ENCODE data around the gene BSND.
A peak's percentile ranks its signal among the peaks of the same experiment; 100 is the strongest.

Gene BSND

DNA sequence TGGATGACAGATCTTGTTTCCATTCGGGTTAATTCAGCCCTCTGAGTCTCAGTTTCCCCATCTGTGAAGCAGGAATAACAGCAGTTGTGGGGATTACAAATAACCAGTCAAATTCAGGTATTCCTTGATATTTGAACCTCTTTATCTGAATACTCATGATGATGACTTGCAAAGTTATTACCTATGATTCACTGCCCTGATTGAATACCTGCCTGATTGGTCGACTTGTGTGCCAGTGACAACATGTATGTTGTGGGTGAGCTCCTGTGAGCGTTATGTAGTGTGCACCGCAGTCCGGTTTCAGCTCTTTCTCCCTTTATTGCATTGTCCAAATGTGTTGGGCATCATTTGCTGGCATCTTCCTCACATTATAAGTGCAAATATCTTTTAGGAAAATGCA is 27.8 kb upstream of the BSND start:
- no peak overlapping the region for H3K9ac ChIP-seq (ENCODE audit: low read length)
- H3K79me2 ChIP-seq (ENCODE audit: low read length), result no peaks in the 10 kb centered on the region
- no peaks in the 10 kb centered on the region for H3K36me3 ChIP-seq (replicated peaks; ENCODE audit: low read depth, low read length)
- peak overlapping the region; percentile 59 for H3K4me2 ChIP-seq (ENCODE audit: low read length)
- no peaks in the 10 kb centered on the region for H3K9me3 ChIP-seq (ENCODE audit: insufficient read depth, low read length)
- TF ChIP-seq, protein P1, sequence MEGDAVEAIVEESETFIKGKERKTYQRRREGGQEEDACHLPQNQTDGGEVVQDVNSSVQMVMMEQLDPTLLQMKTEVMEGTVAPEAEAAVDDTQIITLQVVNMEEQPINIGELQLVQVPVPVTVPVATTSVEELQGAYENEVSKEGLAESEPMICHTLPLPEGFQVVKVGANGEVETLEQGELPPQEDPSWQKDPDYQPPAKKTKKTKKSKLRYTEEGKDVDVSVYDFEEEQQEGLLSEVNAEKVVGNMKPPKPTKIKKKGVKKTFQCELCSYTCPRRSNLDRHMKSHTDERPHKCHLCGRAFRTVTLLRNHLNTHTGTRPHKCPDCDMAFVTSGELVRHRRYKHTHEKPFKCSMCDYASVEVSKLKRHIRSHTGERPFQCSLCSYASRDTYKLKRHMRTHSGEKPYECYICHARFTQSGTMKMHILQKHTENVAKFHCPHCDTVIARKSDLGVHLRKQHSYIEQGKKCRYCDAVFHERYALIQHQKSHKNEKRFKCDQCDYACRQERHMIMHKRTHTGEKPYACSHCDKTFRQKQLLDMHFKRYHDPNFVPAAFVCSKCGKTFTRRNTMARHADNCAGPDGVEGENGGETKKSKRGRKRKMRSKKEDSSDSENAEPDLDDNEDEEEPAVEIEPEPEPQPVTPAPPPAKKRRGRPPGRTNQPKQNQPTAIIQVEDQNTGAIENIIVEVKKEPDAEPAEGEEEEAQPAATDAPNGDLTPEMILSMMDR (IDR thresholded peaks at IDR 0.05; ENCODE audit: low read depth, low read length), result no peak
- no peak for TF ChIP-seq EZH2phosphoT487 (IDR thresholded peaks at IDR 0.05; ENCODE audit: low read depth)
- H3K4me1 ChIP-seq (ENCODE audit: low read length), result peaks cover 34% of the 10 kb centered on the region
- no peak overlapping the region for H2AFZ ChIP-seq (ENCODE audit: low read depth, low read length)
- H3K4me3 ChIP-seq (ENCODE audit: low read length), result peak overlapping the region; percentile 41
- no peaks in the 10 kb centered on the region for H4K20me1 ChIP-seq (ENCODE audit: insufficient read depth, low read length)
- H3K27ac ChIP-seq (ENCODE audit: low read length), result peak overlapping the region; percentile 49
- H3K27me3 ChIP-seq (ENCODE audit: low read depth, low read length), result peaks cover 28% of the 10 kb centered on the region

DNA sequence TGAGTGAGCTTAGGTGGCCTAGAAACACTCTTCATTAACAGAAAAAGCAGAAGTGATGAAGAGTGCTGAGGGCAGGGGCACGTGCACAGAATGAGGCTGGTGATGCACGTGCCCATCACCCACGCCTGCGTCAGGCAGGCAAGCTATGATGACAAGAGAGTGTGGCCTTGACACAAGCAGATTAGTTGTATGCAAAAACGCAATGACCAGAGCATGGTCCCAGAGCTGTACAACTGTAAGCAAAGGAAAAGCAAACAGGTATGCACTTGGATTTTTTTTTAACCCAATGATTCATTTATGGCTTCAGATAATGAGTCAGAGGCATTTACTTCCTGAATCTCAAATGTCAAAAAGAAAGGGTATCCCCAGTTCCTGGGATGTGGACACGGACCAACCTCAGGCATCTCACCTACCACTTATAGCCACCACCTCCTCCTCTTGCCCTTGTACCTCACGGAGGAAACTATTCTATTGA is 27.4 kb upstream of the BSND start:
- Histone ChIP-seq H3K4me2 (ENCODE audit: low read length) (peak overlapping the region; percentile 59), H3K9ac (ENCODE audit: low read length) (no peak overlapping the region), H3K27ac (ENCODE audit: low read length) (peak overlapping the region; percentile 49), H2AFZ (ENCODE audit: low read depth, low read length) (no peak overlapping the region), H3K9me3 (ENCODE audit: insufficient read depth, low read length) (no peaks in the 10 kb centered on the region), H3K4me3 (ENCODE audit: low read length) (peak overlapping the region; percentile 41), H3K36me3 (replicated peaks; ENCODE audit: low read depth, low read length) (no peaks in the 10 kb centered on the region), H3K27me3 (ENCODE audit: low read depth, low read length) (peaks cover 28% of the 10 kb centered on the region), H3K4me1 (ENCODE audit: low read length) (peaks cover 30% of the 10 kb centered on the region), H4K20me1 (ENCODE audit: insufficient read depth, low read length) (no peaks in the 10 kb centered on the region), H3K79me2 (ENCODE audit: low read length) (no peaks in the 10 kb centered on the region)
- no peak for TF ChIP-seq EZH2phosphoT487 (IDR thresholded peaks at IDR 0.05; ENCODE audit: low read depth)
- TF ChIP-seq, protein P1 (IDR thresholded peaks at IDR 0.05; ENCODE audit: low read depth, low read length), result no peak

DNA sequence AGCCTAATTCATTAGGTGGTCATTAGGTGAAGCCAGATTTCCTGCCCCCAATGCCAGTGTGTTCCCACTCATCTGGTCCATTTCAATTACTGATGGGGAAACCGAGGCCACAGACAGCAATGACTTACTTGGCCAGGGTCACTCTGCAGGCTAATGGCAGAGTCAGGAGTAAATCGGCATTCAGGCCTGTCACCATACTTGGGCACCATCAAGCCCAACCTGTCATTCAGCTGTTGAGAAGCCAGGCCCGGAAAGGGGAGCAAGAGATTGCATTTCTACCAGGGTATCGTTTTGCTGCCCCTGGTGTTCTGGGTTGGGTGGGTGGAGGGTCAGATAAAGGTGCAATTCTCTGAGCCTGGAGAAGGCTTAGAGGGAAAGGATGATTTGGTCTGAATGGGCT is 26.3 kb upstream of the BSND start:
- H3K27ac ChIP-seq (ENCODE audit: low read length), result no peak overlapping the region
- peaks cover 26% of the 10 kb centered on the region for H3K4me1 ChIP-seq (ENCODE audit: low read length)
- no peaks in the 10 kb centered on the region for H3K79me2 ChIP-seq (ENCODE audit: low read length)
- H3K36me3 ChIP-seq (replicated peaks; ENCODE audit: low read depth, low read length), result no peaks in the 10 kb centered on the region
- no peak overlapping the region for H2AFZ ChIP-seq (ENCODE audit: low read depth, low read length)
- peaks cover 28% of the 10 kb centered on the region for H3K27me3 ChIP-seq (ENCODE audit: low read depth, low read length)
- TF ChIP-seq, protein P1 (IDR thresholded peaks at IDR 0.05; ENCODE audit: low read depth, low read length), result no peak
- no peak for TF ChIP-seq EZH2phosphoT487 (IDR thresholded peaks at IDR 0.05; ENCODE audit: low read depth)
- no peaks in the 10 kb centered on the region for H4K20me1 ChIP-seq (ENCODE audit: insufficient read depth, low read length)
- no peak overlapping the region for H3K9ac ChIP-seq (ENCODE audit: low read length)
- H3K4me2 ChIP-seq (ENCODE audit: low read length), result peak overlapping the region; percentile 64
- 0 out of 2 replicates have a peak overlapping the region, but pooled peaks have one; percentile 59 for H3K4me3 ChIP-seq (ENCODE audit: low read length)
- no peaks in the 10 kb centered on the region for H3K9me3 ChIP-seq (ENCODE audit: insufficient read depth, low read length)

DNA sequence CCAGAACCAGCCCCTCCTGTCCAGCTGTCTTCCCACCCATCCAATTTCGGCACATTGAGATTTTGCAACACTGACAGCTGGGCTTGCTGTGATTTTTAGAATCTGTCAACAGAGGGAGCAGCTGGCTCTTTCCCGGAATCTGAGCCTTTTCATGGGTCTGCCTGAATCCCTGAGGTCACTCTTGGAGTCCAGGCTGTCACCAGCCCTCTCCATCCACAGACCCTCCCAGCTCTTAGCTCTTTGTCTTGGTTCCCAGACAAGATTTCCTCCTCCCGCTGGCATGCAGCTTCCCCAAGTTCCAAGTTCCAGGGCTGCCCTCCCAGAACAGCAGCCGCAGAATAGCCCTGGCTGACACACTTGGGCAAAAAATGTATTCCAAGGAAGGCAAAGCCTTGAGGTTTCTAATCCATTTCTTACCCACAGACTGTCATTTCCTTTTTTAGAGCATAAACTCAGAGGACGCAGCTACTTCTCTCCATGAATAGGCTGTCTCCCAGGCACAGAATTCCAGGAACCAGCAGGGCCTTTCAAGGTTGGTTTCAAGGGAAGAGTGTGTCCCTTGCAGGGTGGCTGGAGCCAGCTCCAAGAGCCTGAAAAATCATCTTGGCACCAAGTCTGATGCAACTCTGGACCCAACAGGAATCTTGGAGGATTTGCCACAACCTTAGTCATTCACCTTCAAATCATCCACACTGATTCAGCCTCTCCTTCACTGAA is 25.4 kb upstream of the BSND start:
- Histone ChIP-seq H3K9me3 (ENCODE audit: insufficient read depth, low read length) (no peaks in the 10 kb centered on the region), H3K9ac (ENCODE audit: low read length) (no peak overlapping the region), H4K20me1 (ENCODE audit: insufficient read depth, low read length) (no peaks in the 10 kb centered on the region), H2AFZ (ENCODE audit: low read depth, low read length) (no peak overlapping the region), H3K27ac (ENCODE audit: low read length) (no peak overlapping the region), H3K27me3 (ENCODE audit: low read depth, low read length) (peaks cover 28% of the 10 kb centered on the region), H3K79me2 (ENCODE audit: low read length) (no peaks in the 10 kb centered on the region), H3K4me3 (ENCODE audit: low read length) (peak overlapping the region; percentile 59), H3K4me2 (ENCODE audit: low read length) (peak overlapping the region; percentile 64), H3K4me1 (ENCODE audit: low read length) (peaks cover 26% of the 10 kb centered on the region), H3K36me3 (replicated peaks; ENCODE audit: low read depth, low read length) (no peaks in the 10 kb centered on the region)
- no peak for TF ChIP-seq EZH2phosphoT487 (IDR thresholded peaks at IDR 0.05; ENCODE audit: low read depth)
- TF ChIP-seq, protein P1 (IDR thresholded peaks at IDR 0.05; ENCODE audit: low read depth, low read length), result peak; percentile 32; the same call in 1 of the 2 replicates
